CD4-positive, alpha-beta memory T cell (primary cell): ENCODE results near the gene ZNG1A. TPM values are rescaled to one million over a fixed set of nuclear protein-coding genes. Genes with fewer than 3 reads are reported as not detected.
"Not testable (repeated sequence)": the region's sequence is repeated elsewhere in the genome, so short reads cannot be mapped to it uniquely, and the experiment has no call there.

Source experiments
- CTCF ChIA-PET: fragments of 350-600 bp; sonication (Branson Sonifier 250); formaldehyde crosslinking; loops from one replicate; lab custom pipeline; 2021; ENCODE audit warnings: inconsistent platforms; ENCODE audit not compliant: partially characterized antibody; lab: Charles Lee
- POLR2A ChIA-PET: fragments of 350-600 bp; sonication (Branson Sonifier 250); formaldehyde crosslinking; loops from one replicate; lab custom pipeline; 2021; ENCODE audit not compliant: partially characterized antibody; lab: Charles Lee
- DNase-seq, 5 donors: peaks; one replicate each; pipeline versions ENCODE4 v3.0.0 to v3.0.0-alpha.2; 2020 to 2022; ENCODE audit warnings: mixed read lengths in 1 of 5
- H3K27ac ChIP-seq: one replicate; pipeline ENCODE4 v1.7.0; 2013; ENCODE audit warnings: low read depth, low read length
- H3K27me3 ChIP-seq: 2 replicates; pipeline ENCODE4 v1.7.0; 2013; ENCODE audit warnings: mild to moderate bottlenecking, low read length, moderate library complexity; ENCODE audit not compliant: insufficient read depth
- H3K36me3 ChIP-seq: 2 replicates; pipeline ENCODE4 v1.7.0; 2013; ENCODE audit warnings: mild to moderate bottlenecking, low read length, moderate library complexity; ENCODE audit not compliant: insufficient read depth
- H3K4me1 ChIP-seq: 2 replicates; pipeline ENCODE4 v1.7.0; 2013; ENCODE audit warnings: mild to moderate bottlenecking, low read length, moderate library complexity; ENCODE audit not compliant: insufficient read depth
- H3K4me3 ChIP-seq, 2 donors: one replicate each; pipeline ENCODE4 v1.7.0; 2013; ENCODE audit warnings: low read length in 2 of 2, mild to moderate bottlenecking in 1 of 2
- H3K9me3 ChIP-seq, 2 donors: one replicate each; pipeline ENCODE4 v1.7.0; 2013; ENCODE audit warnings: low read length in 2 of 2, control low read depth in 1 of 2; ENCODE audit not compliant: control insufficient read depth in 1 of 2
- H3K27ac Mint-ChIP-seq, 7 donors: one replicate each; pipeline ENCODE4 v1.8.0; 2020 to 2021; ENCODE audit warnings: mixed read lengths in 7 of 7, mild to moderate bottlenecking in 6 of 7, inconsistent platforms in 3 of 7, moderate library complexity in 3 of 7
- H3K27me3 Mint-ChIP-seq, 2 donors: one replicate each; pipeline ENCODE4 v1.8.0; 2020 to 2021; ENCODE audit warnings: mixed read lengths in 2 of 2
- H3K36me3 Mint-ChIP-seq, 2 donors: one replicate each; pipeline ENCODE4 v1.8.0; 2020 to 2021; ENCODE audit warnings: mixed read lengths in 2 of 2, inconsistent platforms in 1 of 2, mild to moderate bottlenecking in 1 of 2
- H3K4me1 Mint-ChIP-seq, 4 donors: one replicate each; pipeline ENCODE4 v1.8.0; 2020 to 2021; ENCODE audit warnings: mixed read lengths in 4 of 4, mild to moderate bottlenecking in 1 of 4
- H3K4me3 Mint-ChIP-seq, 8 donors: one replicate each; pipeline ENCODE4 v1.8.0; 2020 to 2021; ENCODE audit warnings: mixed read lengths in 8 of 8, mild to moderate bottlenecking in 7 of 8, moderate library complexity in 6 of 8, inconsistent platforms in 3 of 8
- H3K9me3 Mint-ChIP-seq, 8 donors: one replicate each; pipeline ENCODE4 v1.8.0; 2020 to 2021; ENCODE audit warnings: mixed read lengths in 8 of 8, mild to moderate bottlenecking in 5 of 8, inconsistent platforms in 3 of 8, moderate library complexity in 1 of 8
- intact Hi-C: fragments of 100-400 bp; cut with micrococcal nuclease; formaldehyde crosslinking; loops from one replicate; pipeline ENCODE4 v1.15.1; 2023
- polyA plus RNA-seq, 2 donors: library from polyadenylated mRNA; unstranded; fragments of 300-500 nt; fragmentation: Illumina TruSeq; gene quantifications; one replicate each; pipeline ENCODE4 v1.2.3, GENCODE V29; 2021
- total RNA-seq, 2 experiments: library from RNA; stranded (reverse); gene quantifications; one replicate each; pipeline ENCODE4 v1.2.3, GENCODE V29; 2021

Gene ZNG1A
- total and polyA plus RNA-seq, 4 experiments from 2014 or later = 17.3 to 34.8 (median 30.1) TPM

DNA sequence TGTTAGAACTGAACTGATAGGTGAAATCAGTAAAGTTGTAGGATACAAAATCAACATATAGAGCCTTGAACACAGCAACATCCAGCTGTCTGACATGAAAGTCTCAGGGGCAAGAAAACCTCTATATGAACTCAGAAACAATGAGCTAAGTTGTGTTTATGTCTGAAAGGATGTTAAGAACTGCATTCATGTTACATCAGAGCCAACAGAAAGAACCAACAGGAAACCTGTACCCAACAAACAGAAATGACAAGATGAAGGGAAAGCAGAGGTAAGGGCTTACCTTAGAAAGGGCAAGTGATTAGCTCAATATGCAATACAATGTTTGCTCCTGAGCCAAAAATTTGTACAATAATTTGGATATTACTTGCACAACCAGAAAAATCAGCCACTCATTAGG lies 92.2 kb downstream of the ZNG1A start:
- H3K36me3 ChIP-seq, H3K9me3 Mint-ChIP-seq, H3K4me1 Mint-ChIP-seq, intact Hi-C loops, DNase-seq, H3K4me1 ChIP-seq, H3K9me3 ChIP-seq, H3K36me3 Mint-ChIP-seq, CTCF ChIA-PET, H3K27ac ChIP-seq, H3K27me3 ChIP-seq, H3K4me3 Mint-ChIP-seq, H3K4me3 ChIP-seq, H3K27me3 Mint-ChIP-seq, POLR2A ChIA-PET: not testable (repeated sequence)
- H3K27ac Mint-ChIP-seq = peak overlapping the region in 1 of 7 donors; percentile 46

- DNase-seq, H3K27me3 Mint-ChIP-seq, H3K27ac Mint-ChIP-seq, H3K9me3 ChIP-seq, H3K4me1 ChIP-seq, intact Hi-C loops, H3K9me3 Mint-ChIP-seq, H3K4me3 ChIP-seq, H3K27ac ChIP-seq, H3K36me3 ChIP-seq, H3K4me1 Mint-ChIP-seq, H3K4me3 Mint-ChIP-seq, H3K27me3 ChIP-seq, H3K36me3 Mint-ChIP-seq, CTCF ChIA-PET, POLR2A ChIA-PET: not testable (repeated sequence)
Observed at GRCh38 chr9:82932-83689, 95.7 kb downstream of the ZNG1A start.

DNA sequence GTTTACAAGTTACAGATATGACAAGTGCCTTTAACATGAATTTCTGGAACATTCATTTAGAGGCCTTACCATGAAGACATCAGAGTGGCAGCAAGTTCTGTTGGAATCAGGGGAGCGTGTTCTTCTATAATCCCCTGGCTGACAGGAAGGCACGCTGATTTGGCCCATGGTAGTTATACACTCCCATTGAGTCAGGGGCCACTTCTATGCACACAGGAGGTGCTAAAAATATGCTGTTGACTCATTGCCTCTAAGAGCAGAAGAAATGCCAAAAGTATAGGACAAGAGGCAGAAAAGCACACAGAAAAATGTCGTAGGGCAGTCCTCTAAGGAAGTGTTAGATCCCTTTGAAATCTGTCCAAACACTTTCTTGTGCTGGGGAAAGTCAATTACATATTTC lies 100.5 kb downstream of the ZNG1A start:
- H3K27ac Mint-ChIP-seq, H3K27me3 ChIP-seq, H3K9me3 Mint-ChIP-seq, intact Hi-C loops, H3K36me3 Mint-ChIP-seq, H3K4me3 Mint-ChIP-seq, H3K4me1 ChIP-seq, CTCF ChIA-PET, POLR2A ChIA-PET, H3K36me3 ChIP-seq, H3K4me1 Mint-ChIP-seq, H3K27me3 Mint-ChIP-seq, H3K27ac ChIP-seq, DNase-seq, H3K9me3 ChIP-seq, H3K4me3 ChIP-seq: not testable (repeated sequence)

- DNase-seq, H3K4me3 Mint-ChIP-seq, POLR2A ChIA-PET, H3K36me3 ChIP-seq, H3K9me3 ChIP-seq, H3K27me3 Mint-ChIP-seq, H3K36me3 Mint-ChIP-seq, H3K9me3 Mint-ChIP-seq, CTCF ChIA-PET, H3K4me1 Mint-ChIP-seq, H3K4me1 ChIP-seq, intact Hi-C loops, H3K27me3 ChIP-seq, H3K4me3 ChIP-seq, H3K27ac ChIP-seq, H3K27ac Mint-ChIP-seq: not testable (repeated sequence)
Observed at GRCh38 chr9:76389-76788, 102.5 kb downstream of the ZNG1A start.

- H3K36me3 ChIP-seq, DNase-seq, H3K27me3 Mint-ChIP-seq, H3K4me1 ChIP-seq, H3K36me3 Mint-ChIP-seq, POLR2A ChIA-PET, H3K4me1 Mint-ChIP-seq, H3K27ac ChIP-seq, CTCF ChIA-PET, H3K27me3 ChIP-seq, H3K9me3 ChIP-seq, H3K9me3 Mint-ChIP-seq, intact Hi-C loops: not testable (repeated sequence)
- peak overlapping the region in 1 of 2 donors; percentile 32 for H3K4me3 ChIP-seq
- Mint-ChIP-seq H3K4me3 (peak overlapping the region; percentile 48 to 83 (median 74)), H3K27ac (peak overlapping the region in 2 of 7 donors; percentile 12 to 48)
Observed at GRCh38 chr9:73900-74525, 104.8 kb downstream of the ZNG1A start.

DNA sequence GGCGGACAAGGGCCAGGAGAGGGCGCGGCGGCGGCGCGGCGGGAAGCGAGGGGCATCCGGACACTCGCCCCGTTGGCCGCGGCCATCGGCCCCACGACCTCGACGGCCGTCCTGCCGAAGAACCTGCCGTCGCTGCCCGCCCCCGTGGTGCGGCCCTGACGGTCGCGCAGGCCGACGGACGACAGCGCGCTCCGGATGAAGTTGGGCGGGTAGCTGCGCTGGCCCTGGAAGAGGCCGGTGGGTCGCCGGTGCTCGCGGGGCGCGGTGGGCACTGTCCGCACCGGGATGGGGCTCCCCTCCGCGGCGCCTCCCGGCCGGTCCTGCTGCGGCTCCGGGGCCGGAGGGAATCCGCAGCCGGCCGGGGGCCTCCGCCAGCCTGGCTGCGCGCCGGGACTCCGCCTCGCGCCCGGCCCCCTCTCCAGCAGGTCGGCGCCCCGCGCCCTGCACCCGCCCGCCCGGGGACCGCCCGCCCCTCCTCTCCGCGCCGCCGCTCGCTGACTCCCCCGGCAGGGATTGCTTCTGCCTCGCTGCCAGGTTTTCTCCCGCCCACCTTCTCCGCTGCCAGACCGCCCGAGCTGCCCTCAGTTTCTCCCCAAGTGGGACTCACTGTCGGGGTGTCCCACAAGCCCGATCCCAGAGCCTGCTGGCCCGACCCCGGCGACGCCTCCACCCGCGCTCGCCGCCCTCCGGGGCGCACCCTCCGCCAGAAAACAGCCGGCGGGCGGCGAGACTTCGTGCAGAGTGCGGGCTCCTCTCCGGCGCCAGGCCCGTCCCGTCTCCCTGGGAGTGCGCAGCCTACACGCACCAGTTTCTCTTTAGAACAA lies 105.6 kb downstream of the ZNG1A start:
- H3K4me3 ChIP-seq = peak overlapping the region in 1 of 2 donors; percentile 32
- POLR2A ChIA-PET, H3K4me1 Mint-ChIP-seq, H3K36me3 ChIP-seq, H3K9me3 Mint-ChIP-seq, H3K36me3 Mint-ChIP-seq, CTCF ChIA-PET, H3K9me3 ChIP-seq, H3K27ac ChIP-seq, intact Hi-C loops, H3K4me1 ChIP-seq, H3K27me3 Mint-ChIP-seq, H3K27me3 ChIP-seq: not testable (repeated sequence)
- DNase-seq = peak in 4 of 5 donors; percentile 6 to 48 (median 21)
- H3K27ac Mint-ChIP-seq = peak overlapping the region in 1 of 7 donors; percentile 48
- peak overlapping the region; percentile 48 to 83 (median 74) for H3K4me3 Mint-ChIP-seq
